GM19397 (cell line): ENCODE results near the gene RNF168.
"Not testable (repeated sequence)": the region's sequence is repeated elsewhere in the genome, so short reads cannot be mapped to it uniquely, and the experiment has no call there.

Source experiments
- ATAC-seq: cut with Tn5 transposase; IDR thresholded peaks from one replicate; pipeline ENCODE4 v1.9.1; 2021; ENCODE audit warnings: mild to moderate bottlenecking, moderate library complexity; ENCODE audit not compliant: unreplicated experiment

Gene RNF168

GRCh38 chr3:196514913-196515621 lies 11.5 kb upstream of the RNF168 start, which contains the start of gene SMCO1:
Gene SMCO1 (minus strand): TSS chr3:196515346. CDS start chr3:196515209, 137 bp downstream.
- no peak for ATAC-seq

DNA sequence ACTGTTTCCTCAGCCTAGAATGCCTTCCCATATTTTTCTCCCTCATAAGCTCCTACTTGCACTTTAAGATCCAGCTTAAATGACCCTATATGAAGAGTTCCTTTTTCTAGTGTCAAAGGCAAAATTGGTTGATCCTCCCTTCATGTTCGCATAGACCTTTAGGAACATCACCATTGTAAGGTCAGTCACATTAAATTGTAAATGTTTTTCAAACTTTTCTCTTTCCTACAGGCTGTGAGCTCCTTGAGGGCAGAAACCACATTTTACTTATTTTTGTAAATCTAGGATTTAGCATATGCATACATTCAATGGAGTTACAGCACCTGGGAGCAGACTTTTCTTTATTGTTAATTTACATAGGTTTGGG lies 10.8 kb upstream of the RNF168 start:
- ATAC-seq: no peak

DNA sequence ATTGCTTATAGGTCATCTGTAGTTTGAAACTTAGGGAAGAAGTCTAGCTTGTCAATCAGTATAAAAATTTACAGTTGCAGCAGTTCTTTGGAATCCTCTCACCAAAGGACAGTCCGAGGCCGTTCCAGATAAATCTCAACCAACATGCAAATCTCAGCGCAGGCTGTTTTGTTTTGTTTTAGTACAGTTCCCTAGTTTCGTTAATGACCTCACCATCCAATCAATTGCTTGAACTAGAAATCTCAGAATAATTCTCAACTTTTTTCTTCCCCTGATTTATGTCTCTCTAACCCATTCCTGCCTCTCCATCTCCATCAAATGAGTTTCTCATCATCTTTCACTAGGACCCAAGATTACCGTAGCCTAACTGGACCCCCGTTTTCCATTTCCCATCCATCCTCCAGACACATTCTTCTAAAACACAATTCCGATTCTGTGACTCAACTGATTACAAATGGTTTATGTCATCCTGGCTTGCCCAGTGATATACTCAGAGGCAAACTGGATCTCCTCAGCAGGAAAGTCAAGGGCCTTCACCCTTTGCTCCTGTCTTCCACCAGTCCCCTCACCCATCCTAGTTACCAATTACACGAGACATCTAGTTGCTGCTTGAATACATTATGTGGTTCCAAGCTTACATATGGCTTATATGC lies 10.3 kb upstream of the RNF168 start:
- no peak for ATAC-seq

- not testable (repeated sequence) for ATAC-seq
Observed at GRCh38 chr3:196511646-196512425, 8.3 kb upstream of the RNF168 start.

DNA sequence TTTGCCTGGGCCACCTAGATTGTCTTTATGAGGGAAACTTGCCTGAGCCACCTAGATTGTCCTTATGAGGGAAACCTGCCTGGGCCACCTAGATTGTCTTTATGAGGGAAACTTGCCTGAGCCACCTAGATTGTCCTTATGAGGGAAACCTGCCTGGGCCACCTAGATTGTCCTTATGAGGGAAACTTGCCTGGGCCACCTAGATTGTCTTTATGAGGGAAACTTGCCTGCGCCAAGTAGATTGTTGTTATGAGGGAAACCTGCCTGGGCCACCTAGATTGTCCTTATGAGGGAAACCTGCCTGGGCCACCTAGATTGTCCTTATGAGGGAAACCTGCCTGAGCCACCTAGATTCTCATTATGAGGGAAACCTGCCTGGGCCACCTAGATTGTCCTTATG lies 7.5 kb upstream of the RNF168 start:
- ATAC-seq: not testable (repeated sequence)

- ATAC-seq: no peak
Observed at GRCh38 chr3:196506687-196507086, 3.1 kb upstream of the RNF168 start.

DNA sequence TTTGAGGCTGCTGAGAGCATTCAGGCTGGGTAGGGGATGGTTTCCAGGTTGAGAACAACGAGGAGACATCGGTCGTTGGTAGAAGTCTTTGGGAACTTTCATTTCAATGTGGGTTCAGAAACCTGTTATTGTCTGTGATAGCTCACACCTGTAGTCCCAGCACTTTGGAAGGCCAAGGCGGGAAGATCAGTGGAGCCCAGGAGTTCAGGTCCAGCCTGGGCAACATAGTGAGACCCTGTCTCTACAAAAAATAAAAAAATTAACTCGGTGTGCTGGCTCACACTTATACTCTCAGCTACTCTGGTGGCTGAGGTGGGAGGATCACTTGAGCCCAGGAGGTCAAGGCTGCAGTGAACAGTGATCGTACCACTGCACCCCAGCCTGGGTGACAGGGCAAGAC lies 988 bp upstream of the RNF168 start:
- ATAC-seq: no peak

DNA sequence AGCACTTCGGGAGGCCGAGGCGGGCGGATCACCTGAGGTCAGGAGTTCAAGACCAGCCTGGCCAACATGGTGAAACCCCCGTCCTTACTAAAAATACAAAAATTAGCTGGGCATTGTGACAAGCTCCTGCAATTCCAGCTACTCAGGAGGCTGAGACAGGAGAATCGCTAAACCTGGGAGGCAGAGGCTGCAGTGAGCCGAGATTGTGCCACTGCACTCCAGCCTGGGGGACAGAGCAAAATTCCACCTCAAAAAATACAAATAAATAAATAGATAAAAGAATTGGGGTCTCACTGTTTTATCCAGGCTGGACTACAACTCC lies 470 bp upstream of the RNF168 start:
- not testable (repeated sequence) for ATAC-seq

GRCh38 chr3:196502775-196503195 lies 783 bp downstream of the RNF168 start:
- ATAC-seq: peak; percentile 4

- ATAC-seq: no peak
Observed at GRCh38 chr3:196501316-196502044, 2.1 kb downstream of the RNF168 start.

- no peak for ATAC-seq
Observed at GRCh38 chr3:196499807-196500524, 3.6 kb downstream of the RNF168 start.

- no peak for ATAC-seq
Observed at GRCh38 chr3:196499061-196499460, 4.5 kb downstream of the RNF168 start.

DNA sequence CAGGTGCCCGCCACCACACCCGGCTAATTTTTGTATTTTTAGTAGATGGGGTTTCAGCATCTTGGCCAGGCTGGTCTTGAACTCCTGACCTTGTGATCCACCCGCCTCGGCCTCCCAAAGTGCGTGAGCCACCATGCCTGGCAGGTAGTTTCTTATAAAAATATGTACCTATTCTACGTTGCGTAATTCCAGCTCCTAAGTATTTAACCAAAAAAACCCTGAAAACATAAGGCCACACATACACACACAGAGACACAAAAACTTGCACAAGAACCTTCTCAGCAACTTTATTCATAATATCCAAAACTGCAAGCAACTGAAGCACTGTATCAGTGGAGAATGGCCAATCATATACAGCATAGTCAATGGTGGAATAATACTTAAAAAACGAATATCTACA lies 5.3 kb downstream of the RNF168 start:
- no peak for ATAC-seq

DNA sequence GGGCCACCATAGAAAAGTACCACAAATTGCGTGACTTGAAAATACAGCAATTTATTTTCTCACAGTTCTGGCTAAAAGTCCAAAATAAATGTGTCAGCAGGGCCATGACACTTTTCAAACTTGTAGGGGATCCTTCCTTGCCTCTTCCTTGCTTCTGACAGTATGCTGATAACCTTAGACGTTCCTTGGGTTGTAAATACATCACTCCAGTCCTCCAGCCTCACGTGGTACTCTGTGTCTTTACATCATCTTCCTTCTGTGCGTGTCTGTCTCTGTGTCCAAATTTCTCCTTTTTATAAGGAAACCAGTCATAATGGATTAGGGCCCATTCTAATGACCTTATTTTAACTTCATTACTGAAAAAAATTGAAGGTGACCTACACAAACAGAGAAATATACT lies 7.4 kb downstream of the RNF168 start:
- ATAC-seq: no peak

- no peak for ATAC-seq
Observed at GRCh38 chr3:196493292-196493691, 10.3 kb downstream of the RNF168 start.

DNA sequence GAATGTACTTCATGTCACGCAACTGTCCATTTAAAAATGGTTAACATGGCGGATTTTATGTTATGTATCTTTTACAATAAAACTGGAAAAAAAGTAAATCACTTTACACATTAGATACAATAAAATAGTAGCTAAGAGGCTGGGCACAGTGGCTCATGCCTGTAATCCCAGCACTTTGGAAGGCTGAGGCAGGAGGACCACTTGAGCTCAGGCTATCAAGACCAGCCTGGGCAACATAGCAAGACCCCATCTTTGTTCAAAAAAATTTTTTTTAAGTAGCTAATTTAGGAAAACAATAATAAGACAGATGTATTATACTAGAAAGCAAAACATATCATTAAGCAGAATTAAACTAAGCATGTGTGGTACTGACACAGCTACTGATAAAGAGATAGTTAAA lies 11.5 kb downstream of the RNF168 start:
- no peak for ATAC-seq

- ATAC-seq: no peak
Observed at GRCh38 chr3:196489747-196490146, 13.8 kb downstream of the RNF168 start.

DNA sequence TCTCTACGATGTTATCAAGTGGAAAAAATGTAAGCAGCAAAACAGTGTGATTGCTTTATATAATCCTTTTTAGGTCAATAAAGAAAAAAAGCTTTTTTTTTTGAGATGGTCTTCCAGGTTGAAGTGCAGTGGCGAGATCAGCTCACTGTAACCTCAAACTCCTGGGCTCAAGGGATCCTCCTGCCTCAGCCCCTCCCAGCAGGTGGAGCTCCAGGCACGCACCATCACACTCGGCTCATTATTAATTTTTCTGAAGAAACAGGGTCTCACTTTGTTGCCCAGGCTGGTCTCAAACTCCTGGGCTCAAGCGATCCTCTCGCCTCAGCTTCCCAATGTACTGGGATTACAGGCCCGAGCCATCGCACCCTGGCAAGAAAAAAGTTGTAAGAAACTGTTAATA lies 17.3 kb downstream of the RNF168 start:
- no peak for ATAC-seq

- no peak for ATAC-seq
Observed at GRCh38 chr3:196477678-196478077, 25.9 kb downstream of the RNF168 start.

- ATAC-seq: no peak
Observed at GRCh38 chr3:196472286-196472685, 31.3 kb downstream of the RNF168 start.

DNA sequence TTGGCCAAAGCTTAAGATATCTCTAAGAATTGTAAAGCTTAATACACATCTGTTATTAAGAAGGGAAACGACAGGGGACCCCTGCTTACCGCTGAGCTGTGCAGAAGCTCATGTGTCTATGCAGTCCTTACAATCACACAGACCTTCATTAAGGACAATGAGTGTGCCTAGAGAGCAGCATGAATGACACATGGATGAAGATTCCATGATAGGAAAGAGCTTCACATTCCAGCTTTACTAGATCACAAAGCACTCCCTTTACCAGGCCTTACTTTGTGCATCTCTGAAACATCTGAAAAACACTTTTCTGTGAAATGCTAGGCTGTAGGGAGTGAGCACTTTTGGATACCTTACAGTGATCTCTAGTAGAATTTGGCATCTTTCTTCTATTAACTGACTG lies 32.0 kb downstream of the RNF168 start:
- ATAC-seq: no peak
